ENCODE data around the gene DDX39B. TPM values are rescaled to one million over a fixed set of nuclear protein-coding genes. Genes with fewer than 3 reads are reported as not detected.

DDX39B gene
- 221 and 228 TPM in 2 replicates for total RNA-seq

GRCh38 chr6:31541658-31542521 is at the start of gene DDX39B:
Gene DDX39B, minus strand, starts transcription at chr6:31542003. Its CDS starts 1,471 bp downstream, at chr6:31540532.

GRCh38 chr6:31586008-31586407 is 44.2 kb upstream of the DDX39B start, which contains the start of gene LST1:
Gene LST1, plus strand, starts transcription at chr6:31586277. Its CDS starts 1,023 bp downstream, at chr6:31587300.

DNA sequence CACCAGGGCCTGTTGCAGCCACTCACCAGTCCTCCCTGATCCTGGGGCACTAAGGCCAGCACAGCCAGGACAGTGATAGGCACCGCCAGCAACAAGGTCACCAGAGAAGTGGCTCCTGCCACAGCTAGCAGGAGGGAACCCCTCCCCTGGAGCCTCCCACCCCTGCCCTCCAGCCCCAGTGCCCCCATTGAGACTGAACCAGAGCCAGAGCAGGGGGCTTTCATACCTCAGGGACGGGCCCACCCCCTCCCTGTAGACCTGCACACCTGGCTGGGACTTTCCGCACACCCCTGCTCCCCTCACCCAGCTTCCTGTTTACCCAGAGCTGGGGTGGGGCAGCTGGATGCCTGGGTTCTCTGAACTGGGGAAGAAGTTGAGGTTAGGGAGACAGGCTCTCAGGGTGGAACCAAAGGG is 40.4 kb upstream of the DDX39B start, which contains the start of gene LTB:
TSS of gene LTB (minus strand) at position 195 of the 414 bp plus-strand sequence. CDS start at position 188, 7 bp downstream.

GRCh38 chr6:31575335-31575901 is 33.6 kb upstream of the DDX39B start, which contains the start of gene TNF:
Gene TNF, plus strand, starts transcription at chr6:31575565. Its CDS starts 177 bp downstream, at chr6:31575742.

GRCh38 chr6:31572041-31572911 is 30.5 kb upstream of the DDX39B start, which contains the start of gene LTA:
Gene LTA, plus strand, starts transcription at chr6:31572289. Its CDS starts 454 bp downstream, at chr6:31572743.

DNA sequence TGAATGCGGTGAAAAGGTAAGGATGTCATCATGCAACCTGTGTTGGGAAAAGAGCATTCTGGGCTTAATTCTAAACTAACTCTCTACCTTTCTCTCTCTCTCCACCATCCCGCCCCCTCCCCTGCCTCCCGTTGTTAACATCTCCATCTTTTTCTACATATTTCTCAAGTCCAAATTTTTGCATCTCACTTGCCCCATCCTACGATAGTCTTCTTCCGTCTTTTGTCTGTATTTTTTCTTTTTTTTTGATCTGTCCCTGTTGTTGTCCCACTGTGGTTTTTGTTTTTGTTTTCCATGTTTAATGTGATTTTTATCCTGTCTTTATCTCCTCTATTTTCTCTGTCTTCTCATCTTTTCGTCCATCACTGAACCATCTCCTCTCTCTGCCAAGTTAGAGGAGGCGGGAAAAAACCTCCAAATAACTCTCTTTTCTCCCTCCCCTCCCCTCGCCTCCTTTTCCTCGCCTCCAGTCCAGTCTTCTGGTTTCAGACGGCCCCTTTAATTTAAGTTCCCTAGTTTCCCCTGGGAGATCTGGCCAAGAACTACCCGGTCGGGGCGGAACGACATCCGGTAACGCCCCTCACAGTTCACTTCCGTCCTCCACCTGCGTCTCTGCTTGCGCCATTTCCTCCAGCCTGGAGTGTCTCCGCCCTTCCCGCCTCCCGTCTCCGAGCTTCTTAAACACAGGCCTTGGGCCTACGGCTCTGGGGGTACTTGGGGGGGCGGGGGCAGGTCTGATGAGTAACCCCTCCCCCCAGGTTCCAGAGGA is 5.3 kb upstream of the DDX39B start, which contains the start of gene NFKBIL1:
TSS of gene NFKBIL1 (plus strand) at position 651 of the 769 bp plus-strand sequence. CDS start at position 738, 87 bp downstream.

GRCh38 chr6:31546339-31546957 is 4.6 kb upstream of the DDX39B start, which contains the start of gene ATP6V1G2:
Gene ATP6V1G2, minus strand, starts transcription at chr6:31546608. Its CDS starts 49 bp downstream, at chr6:31546559.

GRCh38 chr6:31528821-31529328 is 12.9 kb downstream of the DDX39B start, which contains the start of gene MCCD1:
Gene MCCD1, plus strand, starts transcription at chr6:31528962. Its CDS starts 53 bp downstream, at chr6:31529015.

DNA sequence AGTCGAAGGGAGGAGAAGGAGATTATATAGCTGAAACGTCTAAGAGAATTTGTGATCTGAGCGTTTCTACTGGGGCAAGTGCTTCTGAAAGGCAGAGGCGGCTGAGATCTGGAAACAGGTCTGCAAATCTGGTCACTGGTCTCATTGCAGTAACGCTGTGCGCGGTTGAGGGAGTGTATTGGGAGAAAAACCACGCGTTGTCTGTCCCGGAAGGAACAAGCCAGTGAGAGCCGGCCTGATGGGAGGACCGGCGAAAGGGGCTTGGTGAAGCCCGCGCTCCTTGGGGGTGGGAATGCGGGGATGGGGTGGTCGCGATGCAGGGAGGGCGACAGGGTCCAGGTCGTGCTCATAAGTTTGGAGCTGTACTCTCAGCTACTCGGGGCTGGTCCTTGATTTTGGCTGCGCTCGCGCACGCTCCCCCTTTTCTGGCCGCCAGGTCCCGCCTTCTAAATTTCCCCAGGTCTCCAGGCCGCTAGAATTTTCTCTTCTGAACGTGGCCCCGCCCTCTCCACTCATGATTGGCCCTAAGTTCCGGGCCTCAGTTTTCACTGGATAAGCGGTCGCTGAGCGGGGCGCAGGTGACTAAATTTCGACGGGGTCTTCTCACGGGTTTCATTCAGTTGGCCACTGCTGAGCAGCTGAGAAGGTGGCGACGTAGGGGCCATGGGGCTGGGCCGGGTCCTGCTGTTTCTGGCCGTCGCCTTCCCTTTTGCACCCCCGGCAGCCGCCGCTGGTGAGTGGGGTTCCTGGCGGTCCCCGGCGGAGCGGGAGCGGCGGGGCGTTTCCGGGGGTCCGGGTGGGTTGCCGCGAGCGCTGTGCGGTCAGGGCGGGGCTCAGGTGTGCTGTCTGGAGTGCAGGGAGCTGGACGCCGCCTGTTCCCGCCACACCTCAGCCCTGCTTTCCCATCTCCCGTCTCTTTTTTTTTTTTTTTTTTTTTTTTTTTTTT is 44.0 kb downstream of the DDX39B start, which contains the start of gene MICB:
TSS of gene MICB (plus strand) at position 615 of the 946 bp plus-strand sequence. CDS start at position 664, 49 bp downstream.

Other genes with a start within 250 kb of the DDX39B start
- gene HLA-B, start 184.8 kb downstream of the DDX39B start, total RNA-seq = 299 and 693 TPM in 2 replicates
- gene MICA, start 138.4 kb downstream of the DDX39B start, total RNA-seq = 45.9 and 164 TPM in 2 replicates
- gene MICB, start 43.9 kb downstream of the DDX39B start, total RNA-seq = 14.8 and 15.8 TPM in 2 replicates
- not detected in 2 replicates for gene MCCD1, start 13.0 kb downstream of the DDX39B start, total RNA-seq
- 1.5 and 4.3 TPM in 2 replicates for gene ATP6V1G2, start 4.6 kb upstream of the DDX39B start, total RNA-seq
- gene NFKBIL1, start 5.6 kb upstream of the DDX39B start, total RNA-seq = 22.7 and 27.5 TPM in 2 replicates
- not detected in 2 replicates for gene LTA, start 30.3 kb upstream of the DDX39B start, total RNA-seq
- not detected in 2 replicates for gene TNF, start 33.6 kb upstream of the DDX39B start, total RNA-seq
- gene LTB, start 40.4 kb upstream of the DDX39B start, total RNA-seq = not detected in 2 replicates
- gene LST1, start 44.3 kb upstream of the DDX39B start, total RNA-seq = 0.23 TPM in 1 of 2 replicates, not detected in the other
- not detected in 2 replicates for gene NCR3, start 51.0 kb upstream of the DDX39B start, total RNA-seq
- gene AIF1, start 73.2 kb upstream of the DDX39B start, total RNA-seq = not detected in 2 replicates
- gene PRRC2A, start 78.7 kb upstream of the DDX39B start, total RNA-seq = 61.8 and 76.9 TPM in 2 replicates
- 194 and 208 TPM in 2 replicates for gene BAG6, start 110.7 kb upstream of the DDX39B start, total RNA-seq
- 1.0 and 1.6 TPM in 2 replicates for gene APOM, start 113.9 kb upstream of the DDX39B start, total RNA-seq
- 20.9 and 23.3 TPM in 2 replicates for gene C6orf47, start 118.8 kb upstream of the DDX39B start, total RNA-seq
- gene GPANK1, start 123.0 kb upstream of the DDX39B start, total RNA-seq = 9.7 and 14.1 TPM in 2 replicates
- gene CSNK2B, start 124.1 kb upstream of the DDX39B start, total RNA-seq = 75.1 and 82.0 TPM in 2 replicates
- gene LY6G5B, start 128.0 kb upstream of the DDX39B start, total RNA-seq = 1.9 and 4.0 TPM in 2 replicates
- 0.26 and 0.85 TPM in 2 replicates for gene LY6G5C, start 139.1 kb upstream of the DDX39B start, total RNA-seq
- gene ABHD16A, start 161.3 kb upstream of the DDX39B start, total RNA-seq = 47.6 and 50.4 TPM in 2 replicates
- gene LY6G6F, start 164.9 kb upstream of the DDX39B start, total RNA-seq = not detected in 2 replicates
- gene LY6G6D, start 173.3 kb upstream of the DDX39B start, total RNA-seq = not detected in 2 replicates
- not detected in 2 replicates for gene LY6G6C, start 179.7 kb upstream of the DDX39B start, total RNA-seq
- not detected in 2 replicates for gene MPIG6B, start 181.4 kb upstream of the DDX39B start, total RNA-seq
- gene DDAH2, start 187.3 kb upstream of the DDX39B start, total RNA-seq = 66.1 and 86.1 TPM in 2 replicates
- gene CLIC1, start 194.5 kb upstream of the DDX39B start, total RNA-seq = 417 and 463 TPM in 2 replicates
- gene MSH5, start 198.0 kb upstream of the DDX39B start, total RNA-seq = 3.8 and 6.6 TPM in 2 replicates
- 0.78 and 0.79 TPM in 2 replicates for gene SAPCD1, start 220.7 kb upstream of the DDX39B start, total RNA-seq
- gene VWA7, start 235.3 kb upstream of the DDX39B start, total RNA-seq = 0.26 and 0.46 TPM in 2 replicates

Measured in smooth muscle cell of the pulmonary artery (primary cell).